GM21723 (cell line): Measurements from ENCODE around the gene PBX2.

Source experiments
- ATAC-seq: cut with Tn5 transposase; IDR thresholded peaks from one replicate; pipeline ENCODE4 v1.9.1; 2021; ENCODE audit warnings: mild to moderate bottlenecking, moderate library complexity; ENCODE audit not compliant: unreplicated experiment

PBX2 gene

DNA sequence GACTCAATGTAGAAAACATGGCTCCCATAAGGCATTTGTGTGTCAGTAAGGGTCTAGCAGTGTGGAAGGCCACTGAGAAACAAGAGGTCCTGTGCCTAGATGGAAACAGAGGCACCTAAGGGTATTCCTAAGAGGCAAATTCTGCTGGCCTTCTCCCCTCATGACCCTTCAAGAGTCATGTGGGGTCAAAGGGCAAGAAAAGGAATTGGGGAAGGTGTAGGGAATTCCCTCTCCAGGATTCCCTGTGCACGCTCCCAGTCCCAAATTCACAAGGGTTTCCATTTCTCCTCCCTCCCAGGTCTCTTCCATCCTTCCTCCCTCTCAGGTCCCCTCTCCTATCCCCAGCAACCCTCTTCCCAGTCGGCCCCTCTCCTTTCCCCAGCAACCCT lies 14.7 kb downstream of the PBX2 start:
- ATAC-seq: no peak

DNA sequence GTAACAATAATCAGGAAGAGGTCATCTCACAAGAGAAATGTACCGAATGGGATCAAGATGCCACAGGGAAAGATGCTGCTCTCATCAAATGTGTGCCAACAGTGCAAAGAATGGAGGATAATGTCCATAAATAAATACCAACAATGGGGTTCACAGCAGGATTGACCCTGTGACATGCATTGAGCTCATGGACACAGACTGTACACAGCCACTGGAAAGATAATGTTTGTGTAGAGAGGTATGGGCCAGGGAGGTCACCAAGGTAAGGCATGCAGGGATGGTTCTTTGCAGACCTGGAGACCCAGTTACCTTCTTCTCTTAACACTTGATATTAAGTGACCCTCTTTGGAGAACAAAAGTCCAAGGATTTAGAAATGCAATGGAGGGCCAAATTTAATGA lies 15.6 kb downstream of the PBX2 start:
- ATAC-seq: no peak

DNA sequence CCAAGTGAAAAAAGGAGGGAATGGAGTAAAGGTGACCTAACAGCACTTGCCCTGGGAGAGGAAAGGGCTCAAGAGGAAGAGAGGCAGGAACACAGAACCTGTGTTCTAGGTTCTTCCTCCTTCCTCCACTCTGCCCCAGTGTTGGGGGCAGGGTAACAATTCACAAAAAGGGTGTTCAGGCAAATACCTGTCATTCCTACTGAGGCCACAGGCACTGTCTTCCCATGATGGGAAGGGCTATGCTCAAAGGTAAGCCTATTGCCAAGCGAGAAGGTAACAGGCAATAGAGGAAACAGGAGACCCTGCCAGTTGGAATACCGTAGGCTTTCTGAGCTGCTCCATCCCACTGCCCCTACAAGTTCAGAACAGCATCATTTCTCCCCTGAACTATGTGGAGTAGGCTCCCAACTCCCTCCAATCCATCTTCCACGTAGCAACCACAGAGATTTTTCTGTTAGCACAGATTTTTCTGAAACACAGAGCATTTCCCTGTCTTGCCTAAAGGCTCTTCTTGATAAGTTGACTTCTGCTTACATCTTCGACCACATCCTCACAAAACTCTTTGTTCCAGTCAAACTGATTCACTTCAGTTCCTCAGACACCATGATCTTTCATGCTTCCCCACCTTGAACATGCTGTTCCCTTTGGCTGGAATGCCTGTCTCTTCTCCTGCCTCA lies 16.8 kb downstream of the PBX2 start:
- no peak for ATAC-seq

DNA sequence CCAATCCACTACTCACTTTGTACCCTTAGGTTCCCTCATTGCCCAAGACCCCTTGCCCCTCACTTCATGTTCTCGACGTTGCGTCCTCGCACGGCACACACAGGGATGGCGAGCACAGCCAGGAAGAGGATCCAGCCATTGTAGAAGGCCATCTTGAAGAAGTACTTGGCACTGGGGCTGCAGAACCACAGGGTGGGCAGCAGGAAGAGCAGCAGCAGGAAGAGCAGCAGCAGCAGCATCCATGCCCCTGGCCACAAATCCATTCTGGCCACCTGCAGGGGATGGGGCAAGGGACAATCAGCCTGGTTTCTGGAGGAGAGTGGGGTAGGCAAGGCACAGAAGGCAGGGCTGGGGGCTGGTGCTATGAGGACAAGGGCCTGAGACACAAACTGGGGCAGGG lies 18.8 kb downstream of the PBX2 start:
- no peak for ATAC-seq

DNA sequence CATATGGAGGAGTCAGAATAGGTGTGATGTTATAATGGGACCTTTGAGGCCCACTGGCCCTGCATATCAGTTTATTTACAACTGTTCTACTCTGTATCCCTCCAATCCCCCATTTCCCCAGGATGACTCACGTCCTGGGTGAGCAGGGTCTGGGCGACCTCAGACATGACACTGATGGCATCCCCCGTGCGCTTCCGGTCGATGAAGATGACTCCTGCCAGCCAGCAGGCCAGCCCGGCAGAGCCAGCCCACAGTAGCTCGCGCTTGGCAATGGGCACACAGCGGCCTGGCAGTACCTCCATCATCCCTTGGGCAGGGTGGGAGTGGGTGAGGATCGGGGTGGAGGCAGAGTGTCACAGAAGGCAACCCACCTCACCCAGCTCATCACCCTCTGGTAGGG lies 19.7 kb downstream of the PBX2 start:
- no peak for ATAC-seq

DNA sequence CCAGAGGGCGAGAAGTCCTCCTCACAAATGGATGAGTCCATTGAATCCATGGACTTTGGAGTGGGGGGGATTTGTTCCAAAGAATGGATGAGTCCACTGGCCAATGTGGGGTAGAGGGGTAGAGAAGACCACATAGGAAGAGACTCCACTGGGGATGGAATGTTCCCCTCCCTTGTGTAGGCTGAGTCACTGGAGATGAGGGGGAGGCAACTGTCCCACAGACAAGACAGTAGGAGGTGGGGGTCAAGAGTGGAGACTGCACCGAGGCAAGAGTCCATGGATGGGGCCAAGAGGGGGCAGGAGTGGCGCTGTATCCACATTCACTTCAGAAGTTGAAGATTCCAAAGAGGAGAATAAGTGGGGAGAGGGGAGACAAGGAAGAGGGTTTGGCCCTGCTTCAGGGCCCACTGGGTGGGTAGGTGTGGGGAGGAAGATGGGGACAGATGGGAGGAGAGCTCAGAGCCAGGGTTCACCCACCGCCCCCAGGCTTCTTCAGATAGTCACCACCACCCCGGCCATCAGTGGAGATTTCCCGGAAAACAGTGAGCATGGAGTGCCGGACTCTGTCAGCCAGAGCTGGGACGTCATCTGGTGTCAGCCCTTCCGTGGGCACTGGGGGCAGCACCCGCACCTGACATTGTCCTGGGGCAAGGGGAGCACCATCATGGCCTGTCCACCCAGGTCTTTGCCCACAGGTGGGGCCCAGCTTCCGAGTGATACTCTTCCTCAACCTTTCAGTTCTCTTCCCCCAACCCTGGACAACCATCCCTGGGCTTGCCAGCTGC lies 21.0 kb downstream of the PBX2 start:
- no peak for ATAC-seq

DNA sequence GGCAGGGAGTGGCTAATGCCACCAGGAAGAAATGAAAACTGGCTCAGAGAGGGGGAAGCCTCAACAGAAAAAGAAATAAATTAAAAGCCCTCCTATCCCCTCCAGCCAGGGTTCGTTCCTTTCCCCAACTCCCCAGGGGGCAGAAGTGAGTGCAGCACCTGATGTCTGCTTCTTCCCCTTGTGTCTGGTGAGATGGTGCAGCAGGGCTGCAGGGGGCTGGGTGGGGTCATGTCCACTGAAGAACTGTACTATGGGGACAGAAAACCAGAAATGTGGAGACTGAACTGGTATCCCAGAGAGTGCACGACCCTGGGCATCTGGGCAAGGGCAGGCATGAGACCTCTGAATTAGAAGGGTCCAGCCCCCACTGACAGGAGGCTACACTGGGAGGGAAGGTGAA lies 21.7 kb downstream of the PBX2 start:
- ATAC-seq: no peak

DNA sequence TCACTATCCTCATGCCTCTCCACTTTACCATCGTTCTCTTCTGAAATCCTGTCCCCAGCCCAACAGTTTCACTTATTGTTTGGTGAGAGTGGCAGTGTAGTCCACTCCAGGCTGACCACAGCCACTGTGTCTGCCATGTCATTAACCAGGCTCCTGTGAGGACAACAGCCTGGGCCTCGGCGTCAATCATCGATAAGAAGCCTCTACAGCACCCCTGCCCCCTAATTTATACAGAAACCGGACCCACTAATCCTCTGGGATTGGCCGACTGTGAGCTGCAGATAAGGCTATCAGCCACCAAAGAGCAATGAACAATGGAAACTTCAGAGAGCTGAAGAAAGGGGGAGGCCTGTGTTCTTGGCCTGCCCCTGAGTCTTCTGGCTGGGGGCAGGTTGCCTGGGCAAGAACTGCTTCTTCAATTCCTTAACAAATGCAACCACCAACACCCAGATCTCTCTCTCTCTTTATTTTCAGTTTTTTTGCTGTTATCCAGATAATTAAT lies 22.2 kb downstream of the PBX2 start:
- ATAC-seq: no peak

DNA sequence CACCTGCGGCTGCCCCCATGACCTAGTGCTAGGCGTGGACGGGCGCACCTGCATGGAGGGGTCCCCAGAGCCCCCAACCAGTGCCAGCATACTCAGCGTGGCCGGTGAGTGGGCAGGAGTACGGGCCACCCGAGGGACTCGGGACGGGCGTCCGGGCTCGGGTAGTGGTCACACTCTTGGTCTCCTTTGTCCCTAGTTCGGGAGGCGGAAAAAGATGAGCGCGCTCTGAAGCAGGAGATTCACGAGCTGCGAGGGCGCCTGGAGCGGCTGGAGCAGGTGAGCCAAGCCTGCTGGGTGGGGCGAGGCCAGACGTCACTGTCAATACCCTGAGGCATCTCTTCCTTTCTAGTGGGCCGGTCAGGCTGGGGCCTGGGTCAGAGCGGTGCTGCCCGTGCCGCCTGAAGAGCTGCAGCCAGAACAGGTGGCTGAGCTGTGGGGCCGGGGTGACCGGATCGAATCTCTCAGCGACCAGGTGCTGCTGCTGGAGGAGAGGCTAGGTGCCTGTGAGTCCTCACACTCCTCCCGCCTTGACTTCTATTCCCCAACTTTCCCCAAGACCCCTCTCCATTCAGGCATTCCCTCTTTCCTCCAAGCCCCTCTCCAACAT lies 22.7 kb downstream of the PBX2 start:
- ATAC-seq: no peak

DNA sequence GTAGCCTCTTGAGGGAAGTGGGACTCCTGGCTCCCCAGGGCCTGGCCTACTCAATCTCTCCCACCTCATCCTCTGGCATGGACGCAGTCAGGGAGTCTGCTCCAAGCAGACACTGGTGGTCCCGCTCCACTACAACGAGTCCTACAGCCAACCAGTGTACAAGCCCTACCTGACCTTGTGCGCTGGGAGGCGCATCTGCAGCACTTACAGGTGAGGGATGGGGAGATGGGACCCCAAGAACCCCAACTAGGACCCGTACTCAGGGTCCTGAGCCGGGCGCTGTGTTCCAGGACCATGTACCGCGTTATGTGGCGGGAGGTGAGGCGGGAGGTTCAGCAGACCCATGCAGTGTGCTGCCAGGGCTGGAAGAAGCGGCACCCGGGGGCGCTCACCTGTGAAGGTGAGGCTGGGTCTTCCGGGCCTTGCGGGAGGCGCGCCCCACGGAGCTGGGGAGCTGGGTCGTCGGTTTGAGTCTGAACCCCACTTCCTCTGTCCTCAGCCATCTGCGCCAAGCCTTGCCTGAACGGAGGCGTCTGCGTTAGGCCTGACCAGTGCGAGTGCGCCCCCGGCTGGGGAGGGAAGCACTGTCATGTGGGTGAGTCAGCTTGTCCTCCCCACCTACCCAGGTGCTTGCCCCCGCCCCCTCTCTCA lies 23.5 kb downstream of the PBX2 start:
- ATAC-seq: no peak

DNA sequence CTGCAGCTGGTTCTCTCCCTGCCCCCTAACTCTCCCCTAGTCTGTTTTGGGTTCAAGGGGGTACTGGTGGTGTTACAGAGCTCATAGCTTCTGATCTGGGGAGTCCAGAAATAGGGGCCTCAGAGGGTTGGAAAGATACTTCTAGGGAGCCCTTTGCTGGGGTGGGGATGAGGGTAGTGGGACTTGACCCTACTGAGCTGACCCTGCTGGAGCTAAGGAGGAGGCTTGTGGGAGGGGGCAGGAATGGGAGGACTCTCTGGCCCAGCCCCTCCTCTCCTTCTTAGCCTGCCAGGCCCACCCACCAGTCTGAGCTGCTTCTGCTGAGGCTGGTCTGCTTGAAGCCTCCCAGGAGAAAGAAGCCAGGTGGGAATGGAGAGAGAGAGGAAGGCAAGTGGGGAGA lies 25.7 kb downstream of the PBX2 start, which contains the start of gene EGFL8:
TSS of gene EGFL8 (plus strand) at position 301 of the 400 bp plus-strand sequence. CDS start 1,571 bp downstream, outside the sequence.
- no peak for ATAC-seq

DNA sequence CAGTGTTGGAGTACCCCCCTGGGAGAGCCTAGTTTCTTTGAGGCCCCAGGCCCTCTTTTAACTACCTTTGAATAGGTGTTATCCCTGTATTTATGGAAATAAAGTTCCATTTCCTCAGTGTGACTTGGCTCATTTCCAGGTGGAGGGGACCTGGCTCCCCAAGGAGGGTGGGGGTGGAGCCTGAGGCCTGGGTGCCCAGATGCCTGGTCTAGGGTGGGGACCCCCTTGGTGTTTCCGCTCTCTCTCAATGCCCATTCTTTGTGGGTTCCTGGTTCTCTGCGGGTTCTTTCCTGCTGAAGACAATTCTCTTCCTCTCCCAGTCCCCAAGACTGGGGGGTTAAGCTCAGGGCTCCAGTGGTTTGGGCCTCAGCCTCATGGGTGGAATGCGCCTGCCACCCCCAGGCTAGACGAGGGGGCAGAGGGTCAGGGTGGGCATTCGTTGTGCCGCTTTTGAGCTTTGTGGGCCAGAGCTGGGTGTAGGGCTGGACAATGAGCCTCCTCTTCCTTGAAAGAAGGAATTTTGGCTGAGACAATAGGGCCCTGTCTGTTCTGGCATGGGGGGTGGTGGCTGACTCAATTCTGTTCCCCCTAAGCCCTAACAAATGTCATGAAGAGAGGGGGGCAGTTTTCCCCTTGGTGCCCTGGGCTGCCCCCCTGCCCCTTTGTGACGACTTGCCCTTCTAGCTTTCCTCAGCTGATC lies 26.3 kb downstream of the PBX2 start:
- ATAC-seq: no peak

DNA sequence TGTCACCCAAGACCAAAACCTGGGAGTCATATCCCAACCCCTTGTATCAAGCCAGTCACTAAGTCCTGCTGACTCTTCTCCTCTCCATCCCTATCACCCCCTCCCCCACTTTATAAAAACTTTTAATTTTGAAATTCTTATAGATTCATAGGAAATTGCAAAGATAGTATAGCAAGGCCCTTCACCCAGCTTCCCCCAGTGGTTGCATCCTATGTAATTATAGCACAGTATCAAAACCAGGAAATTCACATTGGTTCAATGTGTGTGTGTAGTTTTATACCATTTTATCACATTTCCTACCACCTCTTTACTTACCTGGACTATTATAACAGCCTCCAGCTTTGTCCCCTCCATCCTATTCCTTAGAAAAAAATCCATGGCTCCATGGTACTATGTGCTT lies 31.9 kb downstream of the PBX2 start:
- ATAC-seq: no peak

DNA sequence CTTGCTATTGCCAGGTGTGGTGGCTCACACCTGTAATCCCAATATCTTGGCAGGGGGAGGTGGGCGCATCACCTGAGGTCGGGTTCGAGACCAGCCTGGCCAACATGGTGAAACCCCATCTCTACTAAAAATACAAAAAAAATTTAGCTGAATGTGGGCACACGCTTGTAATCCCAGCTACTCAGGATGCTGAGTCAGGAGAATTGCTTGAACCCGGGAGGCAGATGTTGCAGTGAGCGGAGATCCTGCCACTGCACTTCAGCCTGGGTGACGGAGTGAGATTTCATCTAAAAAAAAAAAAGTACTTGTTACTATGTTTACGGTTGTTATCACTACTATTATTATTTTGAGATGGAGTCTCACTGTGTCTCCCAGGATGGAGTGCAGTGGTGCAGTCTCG lies 33.1 kb downstream of the PBX2 start:
- no peak for ATAC-seq

DNA sequence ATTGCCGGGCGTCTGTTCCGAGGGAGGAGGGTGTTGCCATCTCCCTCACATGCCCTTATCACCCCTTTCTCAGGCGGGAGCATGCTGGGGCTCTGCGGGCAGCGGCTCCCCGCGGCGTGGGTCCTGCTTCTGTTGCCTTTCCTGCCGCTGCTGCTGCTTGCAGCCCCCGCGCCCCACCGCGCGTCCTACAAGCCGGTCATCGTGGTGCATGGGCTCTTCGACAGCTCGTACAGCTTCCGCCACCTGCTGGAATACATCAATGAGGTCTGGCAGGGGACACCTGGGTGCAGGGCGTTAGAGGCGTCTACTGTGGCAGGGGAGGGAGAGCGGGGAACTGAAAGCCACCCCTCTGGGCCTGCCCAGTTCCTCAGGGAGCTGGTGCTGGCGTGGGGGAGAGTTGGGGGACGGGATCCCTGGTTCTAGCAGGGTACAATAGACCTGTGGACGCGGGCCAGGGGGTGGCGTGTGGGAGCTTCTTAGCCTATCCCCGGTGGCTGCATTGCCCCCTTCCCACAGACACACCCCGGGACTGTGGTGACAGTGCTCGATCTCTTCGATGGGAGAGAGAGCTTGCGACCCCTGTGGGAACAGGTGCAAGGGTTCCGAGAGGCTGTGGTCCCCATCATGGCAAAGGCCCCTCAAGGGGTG lies 35.4 kb downstream of the PBX2 start:
- ATAC-seq: peak; percentile 73

DNA sequence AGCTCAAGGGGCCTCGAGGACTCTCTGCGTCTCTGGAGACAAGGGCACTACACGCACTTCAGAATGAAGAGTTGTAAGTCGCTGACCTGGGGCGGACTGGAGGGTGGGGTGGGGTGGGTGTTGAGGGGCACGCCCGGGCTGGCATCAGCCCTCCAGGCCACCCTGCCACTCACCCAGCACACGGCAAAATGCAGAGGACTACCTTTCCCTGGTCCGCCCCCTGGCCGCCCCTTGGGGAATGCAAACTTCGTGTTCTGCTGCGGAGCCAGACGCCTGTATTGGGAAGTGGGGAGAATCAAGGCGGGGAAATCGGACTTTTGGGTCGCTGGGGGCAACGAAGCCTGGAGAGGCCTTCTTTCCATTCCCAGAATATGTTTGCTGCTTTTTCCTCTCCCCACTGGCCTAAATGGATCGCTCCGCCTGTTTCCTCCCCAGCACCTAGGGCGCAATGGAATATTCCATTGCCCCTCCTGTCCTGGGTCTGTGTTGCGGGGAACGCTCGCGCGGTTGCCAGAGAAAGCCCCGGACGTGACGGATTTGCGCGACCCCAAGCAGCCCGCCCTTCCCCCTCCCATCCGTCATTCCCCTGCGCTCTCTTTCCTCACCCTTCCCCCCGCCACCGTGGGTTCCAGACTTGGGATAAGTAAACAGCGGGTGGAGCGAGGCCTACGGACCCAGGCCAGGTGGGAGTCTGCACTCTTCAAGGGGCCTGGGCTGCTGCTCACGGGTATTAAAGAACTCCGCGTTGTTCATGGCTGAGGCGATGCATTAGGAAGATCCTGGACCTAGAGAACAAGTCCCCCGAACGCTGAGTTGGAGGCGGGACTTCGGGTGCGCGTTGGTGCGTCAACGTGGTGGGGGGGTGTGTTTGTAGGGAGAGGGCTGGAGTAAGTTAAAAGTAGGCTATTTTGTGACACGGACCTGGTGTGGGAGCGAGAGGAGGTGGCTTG lies 36.2 kb downstream of the PBX2 start, which contains the start of gene PPT2:
TSS of gene PPT2 (plus strand) at position 578 of the 950 bp plus-strand sequence. CDS start 454 bp downstream, outside the sequence.
- peak; percentile 31 for ATAC-seq

DNA sequence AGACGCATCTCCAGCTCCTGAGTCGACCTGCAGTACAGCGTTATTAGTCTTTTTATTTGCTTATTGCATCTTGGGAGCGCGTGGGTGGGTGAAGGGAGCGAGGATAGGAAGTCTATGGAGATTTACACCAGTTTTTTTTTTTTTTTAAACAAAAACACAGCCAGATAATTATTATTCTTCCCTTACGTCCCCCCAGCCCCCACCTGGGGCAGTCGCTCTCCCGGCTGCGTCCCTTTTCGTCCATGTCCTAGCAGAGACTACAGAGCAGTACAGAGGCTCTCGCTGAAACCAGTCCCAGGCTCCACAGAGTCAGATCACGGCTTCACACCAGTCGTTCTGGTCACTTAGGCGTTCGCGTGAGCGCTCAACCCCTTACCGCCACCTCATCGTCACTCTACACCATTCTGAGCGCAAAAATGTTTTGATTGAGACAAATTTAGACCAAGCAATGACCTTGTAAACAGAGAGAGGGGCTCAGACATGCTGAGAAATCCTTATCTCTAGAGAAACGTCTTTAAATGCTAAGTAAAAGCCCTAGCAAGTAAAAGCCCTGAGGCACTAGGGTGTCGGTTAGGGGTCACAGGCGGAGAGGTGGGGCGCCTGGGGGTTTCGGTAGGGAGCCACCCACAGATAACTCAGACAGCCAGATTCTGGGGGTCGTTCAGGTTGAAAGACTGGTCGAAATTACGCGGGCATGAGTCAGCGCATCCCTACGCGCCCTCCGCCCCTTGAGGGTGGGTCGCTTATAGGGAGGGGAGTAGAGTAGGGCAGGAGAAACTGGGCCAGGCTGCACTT lies 37.0 kb downstream of the PBX2 start:
- no peak for ATAC-seq
